ENCODE data around the gene EZR.

Gene EZR

DNA sequence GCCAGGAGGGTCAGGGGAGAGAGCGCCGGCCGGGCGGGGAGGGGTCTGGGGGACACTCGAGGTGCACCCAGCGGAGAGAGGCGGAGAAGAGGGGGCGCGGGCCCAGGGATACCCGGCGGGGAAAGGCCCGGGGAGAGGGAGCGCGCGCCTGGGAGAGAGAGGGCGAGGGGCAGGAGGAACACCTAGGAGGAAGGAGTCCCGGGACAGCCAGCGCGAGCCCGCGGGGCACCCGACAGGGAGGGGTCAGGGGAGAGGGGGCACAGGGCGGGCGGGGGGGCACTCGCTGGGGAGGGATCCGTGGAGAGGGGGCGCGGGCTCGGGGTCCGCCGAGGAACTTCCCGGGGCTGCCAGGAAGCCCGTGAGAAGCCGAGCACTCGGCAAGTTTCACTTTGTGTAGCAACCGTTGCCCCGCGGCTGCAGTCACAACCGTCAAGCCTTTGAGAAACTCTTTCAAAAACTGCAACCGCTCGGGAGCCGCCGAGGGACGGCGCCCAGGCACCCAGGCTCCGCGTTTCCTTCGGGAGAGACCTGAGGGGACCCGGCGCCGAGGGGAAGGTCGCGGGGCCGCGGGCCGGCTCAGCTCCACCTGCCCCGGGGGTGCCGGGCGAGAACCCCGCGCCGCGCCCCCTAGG lies 471 bp downstream of the EZR start:
- DNase-seq (ENCODE audit: low read depth, low spot score), result peak; percentile 81

DNA sequence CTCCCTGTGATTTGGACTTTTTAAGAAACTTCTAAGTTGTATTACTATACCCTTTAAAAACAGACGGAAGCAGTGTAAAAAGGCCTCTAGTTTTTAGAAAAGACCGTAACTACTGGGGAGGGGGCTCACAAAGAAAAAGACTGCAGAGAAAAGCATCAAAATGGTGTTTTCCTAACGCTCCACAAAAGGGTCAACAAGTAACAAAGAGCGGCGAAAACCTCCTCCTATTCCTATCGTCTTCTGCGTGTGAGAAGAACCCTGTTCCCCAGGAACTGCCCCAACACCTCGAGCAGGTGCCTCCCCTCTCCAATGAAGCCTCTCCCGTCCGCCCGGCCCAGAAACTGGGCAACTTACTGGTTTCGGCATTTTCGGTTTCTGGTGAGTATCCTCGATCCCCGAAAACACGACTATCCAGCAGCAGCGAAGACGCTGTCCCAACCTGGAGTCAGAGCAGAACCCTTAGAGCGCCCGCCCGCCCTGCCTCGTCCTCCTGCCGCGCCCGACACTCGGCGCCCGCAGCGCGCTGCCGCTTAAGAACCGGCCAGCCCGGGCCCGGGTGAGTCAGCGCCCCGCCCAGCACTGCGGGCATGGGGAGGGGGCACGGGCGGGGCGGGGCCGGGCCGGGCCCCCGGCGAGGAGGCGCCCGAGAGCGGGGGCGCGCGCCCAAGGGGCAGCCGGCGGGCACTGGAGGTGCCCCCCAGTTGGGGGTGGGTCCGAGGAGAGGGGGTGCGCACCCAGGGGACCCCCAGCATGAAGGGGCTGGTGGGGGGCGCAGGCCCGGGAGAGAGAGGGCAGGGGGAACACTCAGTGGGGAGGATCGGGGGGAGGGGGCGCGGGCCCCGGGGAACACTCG lies 1.2 kb downstream of the EZR start:
- DNase-seq (ENCODE audit: low read depth, low spot score), result peak; percentile 95

DNA sequence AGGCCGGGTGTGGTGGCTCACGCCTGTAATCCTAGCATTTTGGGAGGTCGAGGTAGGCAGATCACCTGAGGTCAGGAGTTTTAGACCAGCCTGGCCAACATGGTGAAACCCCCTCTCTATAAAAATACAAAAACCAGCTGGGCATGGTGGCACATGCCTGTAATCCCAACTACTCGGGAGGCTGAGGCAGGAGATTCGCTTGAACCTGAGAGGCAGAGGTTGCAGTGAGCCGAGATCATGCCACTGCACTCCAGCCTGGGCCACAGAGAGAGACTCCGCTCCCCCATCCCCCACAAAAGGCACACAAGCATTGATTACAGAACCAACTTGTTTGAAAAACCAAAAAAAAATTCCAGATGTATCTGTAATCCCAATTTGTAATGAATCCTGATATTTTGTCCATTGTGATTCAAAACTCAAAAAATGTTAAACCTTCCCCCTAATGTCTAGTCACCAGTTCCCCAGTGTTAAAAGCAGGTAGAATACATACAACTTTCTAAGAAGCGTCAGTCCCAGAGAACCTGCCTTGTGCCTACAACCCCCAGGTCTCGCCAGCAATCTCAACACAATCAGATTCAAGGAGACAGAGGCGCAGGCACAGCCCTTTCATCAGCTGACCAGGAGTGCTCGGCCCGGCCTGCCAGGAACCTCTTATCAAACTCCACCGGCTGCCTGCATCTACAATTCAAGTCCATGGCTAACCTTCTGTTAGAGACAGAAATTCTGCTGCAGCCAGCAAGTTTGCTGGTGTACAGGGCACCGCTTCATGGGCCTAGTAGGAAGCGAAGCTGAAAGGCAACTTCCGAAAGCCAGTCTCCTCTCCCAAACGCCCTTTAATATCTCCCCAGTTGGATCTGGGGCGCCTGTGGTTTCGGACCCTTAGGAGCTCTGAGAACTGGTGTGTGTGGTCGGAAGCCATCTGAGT lies 2.1 kb downstream of the EZR start:
- DNase-seq (ENCODE audit: low read depth, low spot score), result peak; percentile 66

DNA sequence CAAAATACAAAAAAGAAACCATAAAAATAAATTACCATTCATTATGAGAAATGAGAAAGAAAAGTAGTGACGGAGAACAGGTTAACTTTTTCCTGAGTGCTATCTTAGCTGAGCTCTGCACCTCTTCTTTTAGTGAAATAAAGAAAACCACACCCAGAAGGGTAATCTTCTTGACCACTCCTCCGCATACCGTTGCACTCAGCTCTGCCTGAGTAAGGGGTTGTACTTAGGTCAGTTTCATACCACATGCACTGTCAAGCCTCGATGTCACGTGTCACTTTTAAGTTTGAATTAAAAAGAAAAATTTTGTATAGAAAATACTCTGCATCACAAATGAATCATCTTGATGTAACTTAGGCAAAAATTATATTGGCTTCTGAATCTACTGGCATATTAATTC lies 2.8 kb downstream of the EZR start:
- peak; percentile 55 for DNase-seq (ENCODE audit: low read depth, low spot score)

DNA sequence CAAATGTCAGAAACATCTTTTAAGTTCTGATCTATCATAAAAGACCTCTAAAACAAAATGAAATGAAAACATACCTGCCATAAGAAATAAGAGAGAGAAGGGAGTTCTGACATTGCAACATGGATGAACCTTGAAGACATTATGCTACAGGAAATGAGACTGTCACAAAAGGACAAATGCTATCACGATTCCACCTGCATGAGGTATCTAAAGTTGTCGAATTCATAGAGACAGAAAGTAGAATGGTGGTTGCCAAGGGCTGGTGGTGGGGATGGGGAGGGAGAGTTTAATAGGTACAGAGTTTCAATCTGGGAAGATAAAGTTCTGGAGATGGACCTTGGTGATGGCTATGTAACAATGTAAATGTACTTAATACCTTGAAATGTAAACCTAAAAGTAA lies 3.3 kb downstream of the EZR start:
- no peak for DNase-seq (ENCODE audit: low read depth, low spot score)

DNA sequence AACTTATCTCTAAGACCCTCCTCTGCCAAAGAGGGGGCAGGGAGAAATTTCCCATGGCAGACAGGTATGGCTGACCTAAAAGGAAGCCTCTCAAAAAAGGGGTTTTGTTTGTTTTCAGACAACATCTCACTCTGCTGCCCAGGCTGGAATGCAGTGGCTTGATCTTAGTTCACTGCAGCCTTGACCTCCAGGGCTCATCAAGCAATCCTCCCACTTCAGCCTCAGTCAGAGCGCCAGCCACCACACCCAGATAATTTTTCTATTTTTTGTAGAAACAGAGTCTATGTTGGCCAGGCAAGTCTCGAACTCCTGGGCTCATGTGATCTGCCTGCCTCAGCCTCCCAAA lies 3.8 kb downstream of the EZR start:
- no peak for DNase-seq (ENCODE audit: low read depth, low spot score)

DNA sequence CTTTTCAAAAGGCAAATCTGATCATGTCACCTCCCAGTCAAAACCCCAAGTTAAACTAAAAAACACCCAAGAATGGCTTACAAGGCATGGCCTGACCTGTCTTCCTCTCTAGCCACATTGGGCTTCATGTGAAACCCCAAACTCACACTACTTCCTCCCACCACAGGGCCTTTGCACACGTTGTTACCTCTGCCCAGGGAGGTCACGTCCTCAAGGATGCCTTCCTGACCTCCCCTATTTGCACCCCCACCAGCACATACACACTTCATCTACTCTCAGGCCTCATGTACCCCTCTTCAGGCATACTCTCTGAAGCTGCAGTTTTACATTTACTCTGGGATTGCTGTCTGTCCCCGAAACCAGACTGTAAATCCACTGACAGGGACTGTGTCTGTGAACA lies 6.1 kb downstream of the EZR start:
- no peak for DNase-seq (ENCODE audit: low read depth, low spot score)

DNA sequence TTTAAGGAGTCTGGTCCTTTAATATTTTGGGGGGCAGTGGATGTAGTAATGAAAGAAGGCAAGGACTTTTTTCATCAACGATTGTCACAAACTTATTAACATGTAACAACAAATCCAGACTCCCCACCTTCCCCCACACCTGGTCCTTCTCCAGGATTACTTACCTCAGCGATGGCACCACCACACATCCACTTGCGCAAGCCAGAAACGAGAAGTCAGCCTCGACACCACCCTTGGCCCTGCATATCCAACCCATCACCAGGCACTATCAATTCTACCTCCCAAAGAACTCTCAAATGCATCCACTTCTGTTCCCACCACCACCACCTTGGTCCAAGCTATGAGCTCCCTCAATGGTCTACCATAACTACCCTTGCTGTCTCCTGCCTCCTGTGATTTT lies 6.6 kb downstream of the EZR start:
- DNase-seq (ENCODE audit: low read depth, low spot score), result no peak

DNA sequence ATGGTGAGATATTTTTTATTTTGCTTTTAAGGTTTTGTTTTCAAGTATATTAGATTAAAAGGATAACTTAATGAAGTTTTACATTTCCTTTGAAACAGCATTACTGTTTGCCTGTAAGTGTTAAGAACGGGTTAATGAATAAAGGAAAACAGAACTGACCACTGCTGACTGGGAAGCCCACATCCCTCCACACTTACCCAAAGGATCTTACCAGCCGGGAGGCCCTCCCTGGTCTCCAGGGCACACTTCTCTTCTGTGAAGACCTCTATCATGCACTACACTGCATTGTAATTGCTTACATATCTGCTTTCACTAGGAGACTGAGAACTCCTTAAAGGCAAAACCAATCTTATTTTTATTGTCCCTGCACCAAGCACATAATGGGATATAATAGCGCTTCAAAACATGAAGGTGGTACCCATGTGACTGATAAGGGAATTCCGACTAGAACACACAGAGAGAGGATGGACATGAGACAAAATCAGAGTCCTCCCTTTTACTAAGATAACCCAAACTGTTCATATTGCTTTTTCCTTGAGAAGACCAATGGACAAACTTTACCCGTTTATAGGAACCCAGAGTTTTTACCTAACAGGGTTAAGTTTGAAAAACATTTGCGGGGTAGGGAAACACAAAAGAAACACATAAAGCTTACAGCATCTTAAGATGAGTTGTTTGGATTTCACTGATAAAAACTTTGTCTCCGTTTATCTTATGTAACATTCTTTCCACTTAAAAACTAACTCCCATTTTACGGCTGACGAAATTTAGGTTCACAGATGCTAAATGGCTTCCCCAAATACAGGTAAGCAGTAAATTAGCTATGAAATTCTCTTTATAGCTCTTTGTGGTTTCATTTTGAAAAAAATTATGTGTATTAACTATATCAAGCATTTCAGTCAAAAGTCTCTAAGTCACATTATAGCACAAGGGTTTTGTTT lies 8.7 kb downstream of the EZR start:
- DNase-seq (ENCODE audit: low read depth, low spot score), result no peak

DNA sequence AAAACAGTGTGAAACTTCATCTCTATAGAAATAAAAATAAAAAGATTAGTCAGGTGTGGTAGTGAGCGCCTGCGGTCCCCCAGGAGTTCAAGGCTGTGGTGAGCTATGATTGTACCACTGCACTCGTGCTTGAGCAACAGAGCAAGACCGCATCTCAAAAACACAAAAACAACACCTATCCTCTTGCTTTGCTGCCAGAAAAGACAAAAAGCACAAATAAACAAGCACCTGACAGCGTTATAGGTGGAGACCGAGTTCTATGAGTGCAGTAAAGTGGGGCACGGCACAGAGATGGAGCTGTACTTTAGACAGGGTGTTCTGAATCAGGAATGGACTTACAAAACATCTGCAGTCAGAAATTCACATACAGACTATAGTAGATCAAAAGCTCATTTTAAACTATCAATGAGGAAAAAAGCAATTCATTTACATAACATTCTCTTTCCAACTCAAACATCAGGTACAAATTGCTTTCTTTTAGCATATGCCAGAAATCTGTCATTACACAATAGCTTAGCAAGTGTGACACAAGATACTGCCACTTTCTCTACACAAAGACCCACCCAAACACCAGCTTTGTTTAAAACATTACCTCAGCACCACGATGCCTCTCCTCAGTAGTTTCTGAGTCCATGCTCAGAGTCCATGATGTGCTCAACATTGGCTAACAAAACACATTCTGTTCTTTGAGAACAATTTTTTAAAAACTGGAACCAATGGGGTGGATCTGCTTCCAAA lies 10.1 kb downstream of the EZR start:
- no peak for DNase-seq (ENCODE audit: low read depth, low spot score)

DNA sequence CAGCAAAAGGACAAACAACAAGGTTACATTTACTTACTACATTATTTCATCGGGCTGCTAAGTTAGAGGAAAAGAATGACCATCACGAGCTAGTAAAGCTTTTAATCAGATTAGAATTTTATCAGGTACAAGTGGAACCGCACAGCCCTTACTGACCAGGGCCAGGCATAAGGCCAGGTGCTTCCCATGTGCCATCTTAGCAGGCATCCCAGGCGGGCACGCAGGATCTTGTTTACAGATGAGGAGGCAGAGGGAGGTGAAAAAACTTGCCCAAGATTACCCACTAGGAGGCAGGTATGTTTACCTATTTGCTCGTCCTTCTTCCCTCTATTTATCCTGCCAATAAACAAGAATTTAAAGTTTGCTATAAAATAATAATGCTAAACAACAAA lies 10.7 kb downstream of the EZR start:
- no peak for DNase-seq (ENCODE audit: low read depth, low spot score)

DNA sequence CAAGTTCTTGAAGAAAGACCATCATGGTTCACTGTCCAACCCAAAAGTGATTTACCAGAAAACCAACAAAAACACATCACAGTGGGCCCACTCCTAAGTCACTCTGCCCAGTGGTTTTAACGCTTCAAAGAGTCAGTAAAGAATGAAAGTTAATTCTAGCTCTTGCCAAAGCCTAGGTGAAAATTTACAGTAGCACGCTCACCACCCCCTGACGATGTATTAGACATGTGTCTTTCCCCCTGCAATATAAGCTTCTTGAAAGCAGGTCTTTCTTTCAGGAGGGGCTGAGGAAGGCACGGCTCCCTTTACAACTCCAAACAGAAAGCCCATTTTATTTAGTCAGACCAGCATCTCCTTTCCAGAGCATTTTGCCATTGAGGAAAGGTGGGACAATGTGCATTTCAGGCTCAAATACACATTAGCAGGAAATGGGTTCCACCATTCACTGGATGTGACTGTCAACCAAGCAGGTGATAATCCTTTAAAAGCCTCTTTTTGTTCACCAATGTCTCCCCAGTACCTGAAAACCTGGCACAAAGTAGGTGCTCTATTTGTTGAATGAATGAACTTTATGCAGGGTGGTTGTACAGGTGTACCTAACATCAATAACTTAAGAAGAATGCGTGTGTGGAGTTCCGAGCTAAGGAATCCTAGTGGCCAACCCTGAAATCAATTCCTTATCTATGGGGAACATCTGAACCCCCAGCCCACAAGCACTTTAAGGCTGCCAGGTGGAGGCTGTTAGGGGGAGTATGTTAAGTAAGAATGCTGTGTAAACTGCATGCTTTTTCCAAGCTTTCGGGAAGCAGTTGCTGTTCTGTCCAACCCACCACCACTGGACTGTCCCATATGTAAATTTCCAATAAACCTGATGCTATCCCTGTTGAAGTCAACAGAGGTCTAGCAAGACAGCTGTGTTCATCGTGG lies 11.4 kb downstream of the EZR start:
- no peak for DNase-seq (ENCODE audit: low read depth, low spot score)

DNA sequence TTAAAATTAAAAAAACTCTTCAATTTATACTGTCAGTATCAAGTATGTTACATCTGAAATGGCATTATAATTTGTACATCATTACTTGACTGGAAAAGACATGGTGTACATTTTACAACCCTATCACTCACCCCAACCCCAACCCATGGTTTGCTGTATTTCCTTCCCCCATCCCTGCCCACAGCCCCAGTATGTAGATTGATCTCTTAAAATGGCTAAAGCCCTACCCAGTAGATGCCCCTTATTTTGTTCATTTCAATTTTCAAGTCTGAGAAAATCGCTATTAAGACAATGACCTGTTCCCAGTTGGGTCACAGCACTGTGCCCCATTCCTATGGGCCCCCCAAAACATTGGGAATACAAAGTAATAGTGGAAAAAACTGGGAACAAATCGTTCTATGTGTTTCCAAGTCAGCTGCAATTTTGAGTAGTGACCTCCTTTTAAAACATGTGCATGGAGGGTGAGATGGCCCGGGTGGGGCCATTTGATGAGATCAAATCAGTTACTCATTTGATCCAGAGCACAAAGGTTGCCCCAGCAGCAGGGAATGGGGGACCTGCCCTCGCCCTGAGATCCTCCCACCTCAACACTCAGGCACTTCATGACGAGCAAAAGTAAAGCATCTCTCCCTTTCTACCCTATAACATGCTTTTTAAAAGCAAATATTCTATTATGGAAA lies 13.3 kb downstream of the EZR start:
- no peak for DNase-seq (ENCODE audit: low read depth, low spot score)

DNA sequence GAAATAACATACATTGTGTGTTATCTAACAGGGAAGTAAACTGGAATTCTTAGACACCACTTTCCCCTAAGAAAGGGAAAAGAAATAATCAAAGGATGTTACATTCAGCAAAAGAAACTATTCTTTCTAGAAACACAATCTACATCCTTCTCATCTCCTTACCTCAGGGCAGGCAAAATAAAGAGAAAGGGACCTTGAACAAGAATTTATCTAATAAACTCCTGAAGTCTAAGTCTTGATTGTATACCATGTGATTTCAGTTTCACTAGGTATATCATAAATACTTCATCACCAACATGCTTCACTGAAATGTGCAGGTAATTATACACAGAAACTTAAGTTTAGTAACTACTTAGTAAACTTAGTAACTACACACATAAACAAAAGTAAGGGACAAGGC lies 15.0 kb downstream of the EZR start:
- DNase-seq (ENCODE audit: low read depth, low spot score), result no peak

DNA sequence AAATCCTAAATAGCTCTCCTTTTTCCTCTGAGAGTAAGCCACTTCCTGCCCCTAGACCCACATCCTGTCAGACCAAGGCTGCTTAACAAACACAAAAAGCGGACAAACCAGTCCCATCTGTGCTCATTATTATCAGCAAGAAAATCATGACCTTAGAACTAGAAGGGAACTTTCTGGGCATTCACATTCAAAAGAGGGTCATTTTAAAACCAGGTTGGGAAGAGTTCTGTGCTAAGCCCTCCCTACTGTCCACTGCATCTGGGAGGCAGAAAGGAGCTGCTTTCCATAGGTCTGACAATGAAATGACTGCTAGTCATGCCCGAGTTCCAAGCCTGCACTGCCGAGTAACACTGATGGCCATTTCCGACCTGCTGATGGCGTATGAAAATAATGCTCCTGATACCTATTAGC lies 15.4 kb downstream of the EZR start:
- no peak for DNase-seq (ENCODE audit: low read depth, low spot score)

DNA sequence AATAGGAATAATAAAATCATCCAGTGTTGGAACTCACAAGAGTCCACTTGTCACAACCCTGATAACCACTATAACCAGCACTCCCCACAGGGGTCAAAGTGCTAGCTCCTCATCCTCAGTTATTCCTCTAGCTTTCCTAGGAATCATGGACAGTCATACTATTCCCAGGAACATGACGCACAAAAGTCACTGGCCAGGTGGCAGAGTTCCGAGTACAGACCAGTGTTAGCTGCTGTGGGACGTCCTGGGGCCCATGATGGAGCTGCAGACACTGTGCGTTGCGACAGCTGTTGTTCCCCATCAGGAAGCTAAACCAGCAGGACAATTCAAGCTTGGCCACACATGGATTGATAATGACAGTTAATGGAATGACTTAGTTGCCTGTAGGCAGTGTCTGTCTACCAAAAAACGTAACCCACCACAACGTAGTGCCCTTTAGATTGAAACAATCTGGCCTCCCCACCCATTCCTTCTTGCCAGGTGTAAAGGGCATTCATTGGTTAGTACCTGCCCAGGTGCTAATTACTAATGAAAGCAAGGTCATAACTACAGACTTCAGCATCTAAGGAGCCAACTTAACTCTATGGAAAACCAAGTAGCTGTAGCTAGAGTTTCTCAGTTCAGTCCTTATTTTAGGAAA lies 17.4 kb downstream of the EZR start:
- DNase-seq (ENCODE audit: low read depth, low spot score), result no peak

DNA sequence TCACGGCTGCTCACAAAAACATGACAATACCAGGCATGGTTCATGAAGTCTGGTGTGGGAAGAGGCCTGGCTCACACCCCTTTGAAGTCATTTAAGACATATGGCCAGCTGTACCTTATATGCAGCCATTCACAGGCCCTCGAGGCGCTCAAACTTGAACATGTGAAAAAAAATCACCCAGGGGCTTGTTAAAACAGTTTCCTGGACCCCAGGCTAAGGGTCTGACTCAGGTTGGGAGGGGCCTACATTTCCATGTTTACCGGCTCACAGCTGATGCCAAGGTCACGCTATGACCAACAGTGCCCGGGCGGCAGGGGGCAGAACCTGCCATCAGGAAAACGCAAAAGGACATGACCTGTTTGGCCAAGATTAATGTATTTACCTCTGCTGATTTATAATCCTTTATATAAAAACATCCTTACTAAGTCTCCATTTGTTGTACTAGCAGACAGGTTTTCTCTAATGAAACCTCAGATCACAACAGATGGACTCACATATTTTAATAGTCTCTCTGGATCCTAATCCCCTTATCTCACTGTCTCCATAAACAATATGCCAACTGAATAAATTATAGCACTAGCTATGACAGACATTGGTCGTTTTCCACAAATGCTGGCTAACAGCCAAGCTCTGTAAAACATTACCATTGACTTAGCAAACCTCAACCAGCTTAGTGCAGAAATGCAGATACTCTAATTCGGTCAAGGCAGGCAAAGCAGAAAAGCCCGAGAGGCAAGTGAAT lies 19.9 kb downstream of the EZR start:
- peak; percentile 87 for DNase-seq (ENCODE audit: low read depth, low spot score)

DNA sequence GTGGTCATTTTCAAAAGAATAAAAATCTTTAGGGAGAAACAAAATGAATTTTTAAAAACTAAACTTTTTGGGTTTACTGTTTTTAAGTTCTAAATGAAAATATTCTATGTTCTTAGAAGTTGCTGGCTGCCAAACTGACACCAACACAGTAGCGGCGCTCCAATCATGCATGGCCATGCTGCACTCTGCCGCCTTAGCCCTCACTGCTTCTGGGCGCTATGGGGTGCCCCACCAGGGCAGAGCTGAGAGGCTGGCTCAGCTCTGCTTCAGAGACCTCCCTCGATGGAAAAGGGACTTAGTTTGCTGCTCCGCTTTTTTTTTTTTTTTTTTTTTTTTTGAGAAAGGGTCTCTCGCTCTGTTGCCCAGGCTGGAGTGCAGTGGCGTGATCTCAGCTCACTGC lies 20.9 kb downstream of the EZR start:
- DNase-seq (ENCODE audit: low read depth, low spot score), result no peak

Measured in astrocyte of the hippocampus (primary cell).